ENCODE results near the gene MTMR12.

Gene MTMR12

DNA sequence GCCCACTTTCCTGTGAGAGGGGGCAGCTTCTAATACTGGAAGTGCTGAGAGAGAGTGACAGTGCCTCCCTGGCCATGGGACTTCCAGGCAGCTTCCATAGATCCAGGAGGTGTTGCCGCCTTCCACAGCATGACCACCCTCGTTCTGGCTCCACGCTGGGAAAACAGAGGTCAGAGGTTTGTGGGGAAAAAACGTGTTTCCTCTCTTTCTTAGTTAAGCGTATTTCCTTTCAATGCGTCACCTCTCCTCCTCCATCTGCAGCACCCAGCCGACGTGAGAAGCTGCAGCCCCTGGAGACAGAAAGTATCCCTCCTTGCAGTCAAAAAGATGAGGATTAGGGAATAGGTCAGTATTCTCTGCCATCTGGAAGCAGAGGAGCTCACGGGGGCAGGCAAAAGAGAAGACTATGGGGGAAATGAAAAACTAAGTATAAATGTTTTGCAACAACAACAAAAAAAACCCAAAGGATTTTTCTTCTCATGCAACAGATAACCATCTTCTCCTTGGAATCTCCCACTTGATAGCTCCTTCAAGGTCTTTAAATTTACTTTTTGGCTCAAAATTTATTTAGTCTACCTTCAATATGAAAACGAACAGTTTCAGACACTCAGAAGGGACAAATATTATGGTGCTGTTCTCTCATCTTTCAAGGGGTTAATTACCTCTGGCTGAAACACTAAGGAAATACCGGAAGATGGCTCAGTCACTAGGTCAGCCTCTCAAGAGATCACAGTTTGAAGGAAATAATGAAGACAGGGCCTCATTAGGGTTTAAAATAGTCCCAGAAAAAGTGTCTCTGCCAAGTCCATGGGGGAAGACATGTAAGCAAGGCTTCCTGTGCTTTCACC lies 38.0 kb downstream of the MTMR12 start:
- no peak for DNase-seq

DNA sequence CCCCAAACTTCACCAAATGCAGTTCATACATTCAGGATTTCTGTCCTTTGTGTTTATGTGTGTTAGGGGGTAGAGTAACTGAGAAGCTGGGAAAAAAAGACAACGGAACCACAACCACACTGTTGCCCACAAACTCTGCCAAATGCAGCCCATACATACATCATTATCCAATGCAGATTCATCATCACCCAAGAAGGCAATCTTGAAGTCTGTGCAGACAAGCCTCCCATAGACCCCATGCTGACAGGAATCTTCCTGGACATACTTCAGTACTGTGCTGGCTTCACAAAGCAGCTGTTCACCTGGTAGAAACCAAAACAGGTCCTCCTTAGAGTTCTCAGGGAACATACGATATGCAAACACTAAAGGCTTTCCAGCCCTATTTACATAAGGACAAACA lies 38.9 kb downstream of the MTMR12 start:
- no peak for DNase-seq

DNA sequence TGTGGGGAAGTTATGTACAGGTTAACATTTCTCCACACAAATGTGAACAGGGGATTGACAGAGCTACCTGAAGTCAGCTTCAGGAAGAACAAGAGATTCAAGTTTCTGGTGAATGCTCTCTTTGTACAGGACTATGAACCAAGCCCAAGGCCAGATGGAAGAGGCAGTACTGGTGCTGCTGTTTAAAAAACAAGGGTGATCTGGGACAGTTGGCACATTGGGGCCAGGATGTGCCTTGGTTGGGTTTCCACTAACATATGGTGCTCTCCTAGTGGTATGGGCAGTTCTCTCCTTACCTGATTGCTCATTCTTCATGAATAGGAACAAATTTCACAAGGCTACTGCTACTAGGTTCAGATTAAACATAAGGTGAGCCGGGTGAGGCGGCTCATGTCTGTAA lies 40.0 kb downstream of the MTMR12 start:
- no peak for DNase-seq

DNA sequence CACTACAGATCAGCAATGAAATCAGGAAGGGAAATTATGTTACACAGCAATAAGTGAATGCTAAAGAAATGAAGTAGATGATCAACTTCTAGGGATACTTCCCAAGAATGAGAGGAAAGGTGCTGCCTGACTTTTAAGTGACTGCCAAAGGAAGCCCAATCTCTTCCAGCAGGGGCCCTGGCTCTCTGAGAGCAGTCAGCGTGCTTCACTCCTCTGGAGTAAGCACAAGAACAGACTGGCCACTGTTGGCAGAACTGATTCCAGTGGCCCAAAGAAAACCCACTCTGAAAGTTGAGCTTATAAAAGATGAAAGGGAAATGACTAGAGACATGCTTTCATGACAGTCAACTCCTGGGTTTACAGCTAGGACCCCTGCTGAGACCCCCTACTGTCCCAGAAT lies 41.8 kb downstream of the MTMR12 start:
- no peak for DNase-seq

DNA sequence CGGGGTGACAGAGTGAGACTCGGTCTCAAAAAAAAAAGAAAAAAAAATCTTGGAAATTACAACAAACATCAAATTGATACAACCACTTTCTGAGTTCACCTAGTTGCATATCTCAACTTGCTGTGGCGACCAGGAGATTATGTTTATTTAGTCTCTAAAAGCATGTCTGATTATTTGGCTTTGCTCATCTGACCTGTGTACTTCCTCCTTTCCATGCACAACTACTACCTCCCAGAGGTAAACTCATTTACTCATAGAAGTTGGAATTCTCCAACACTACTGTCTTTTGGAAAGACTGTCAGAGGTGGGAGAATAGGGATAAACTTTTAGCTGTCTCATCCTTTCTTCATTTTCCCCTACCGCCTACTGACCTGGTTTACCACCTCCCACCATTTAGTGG lies 42.6 kb downstream of the MTMR12 start:
- no peak for DNase-seq

DNA sequence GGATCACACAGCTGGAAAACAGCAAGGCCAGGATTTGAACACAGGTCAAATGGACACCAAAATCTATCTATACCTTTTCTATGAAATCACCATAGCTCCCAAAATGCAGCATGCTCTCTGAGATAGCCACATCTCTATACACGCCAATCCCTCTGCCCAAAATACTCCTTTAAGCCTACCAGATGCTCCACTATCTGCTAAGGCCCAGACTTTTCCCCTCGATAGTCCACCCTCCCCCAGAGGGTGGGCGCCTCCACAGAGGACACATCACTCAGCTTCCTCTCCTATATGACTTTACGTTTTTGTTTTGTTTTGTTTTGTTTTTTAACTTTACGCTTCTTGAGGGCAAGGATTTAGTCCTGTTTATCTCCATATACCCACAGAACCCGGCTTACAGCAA lies 46.8 kb downstream of the MTMR12 start:
- DNase-seq = no peak

DNA sequence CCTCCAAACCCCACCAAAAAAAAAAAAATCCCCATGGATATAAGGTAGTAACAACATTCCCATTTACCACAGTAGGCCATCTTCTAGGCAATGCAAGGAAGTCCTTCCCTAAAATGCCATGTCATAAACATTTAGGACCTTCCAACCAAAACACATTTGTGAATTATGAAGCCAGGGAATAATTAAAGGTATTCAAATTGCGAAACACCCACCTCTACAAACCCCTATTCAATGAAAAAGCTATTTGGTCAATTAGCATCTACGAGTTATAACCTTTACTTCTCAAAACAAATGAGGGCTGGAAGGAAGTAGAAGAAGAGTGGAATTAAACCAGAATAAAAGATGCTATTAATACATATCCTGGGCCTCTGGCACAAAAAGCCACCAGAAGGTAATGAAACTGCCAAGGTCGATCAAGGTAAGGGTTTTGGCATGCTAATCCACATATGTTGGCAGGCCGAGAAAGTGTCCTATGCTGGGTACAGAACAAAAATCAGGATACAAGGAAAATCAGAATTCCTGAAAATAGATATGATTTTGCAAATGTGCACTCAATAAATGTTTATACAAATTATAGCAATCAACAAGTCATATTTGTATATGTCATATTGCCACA lies 47.7 kb downstream of the MTMR12 start:
- no peak for DNase-seq

DNA sequence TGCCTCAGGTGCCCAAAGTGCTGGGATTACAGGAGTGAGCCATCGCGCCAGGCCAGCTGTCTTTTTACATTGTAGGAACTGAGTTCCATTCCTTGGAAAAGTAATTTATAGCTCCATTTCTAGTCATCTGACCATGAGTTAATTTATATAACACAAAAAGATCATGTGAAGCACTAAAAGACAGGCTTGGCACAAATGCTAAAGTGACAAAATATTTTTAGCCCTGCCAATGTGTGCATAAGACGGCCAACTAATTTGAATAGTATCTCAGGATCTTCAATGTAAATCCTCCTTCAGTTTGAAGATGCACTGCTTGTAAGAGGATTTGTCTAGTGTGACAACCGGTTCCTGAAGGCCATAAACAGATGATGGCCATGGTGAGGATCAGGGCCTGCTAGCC lies 49.1 kb downstream of the MTMR12 start:
- DNase-seq = no peak

DNA sequence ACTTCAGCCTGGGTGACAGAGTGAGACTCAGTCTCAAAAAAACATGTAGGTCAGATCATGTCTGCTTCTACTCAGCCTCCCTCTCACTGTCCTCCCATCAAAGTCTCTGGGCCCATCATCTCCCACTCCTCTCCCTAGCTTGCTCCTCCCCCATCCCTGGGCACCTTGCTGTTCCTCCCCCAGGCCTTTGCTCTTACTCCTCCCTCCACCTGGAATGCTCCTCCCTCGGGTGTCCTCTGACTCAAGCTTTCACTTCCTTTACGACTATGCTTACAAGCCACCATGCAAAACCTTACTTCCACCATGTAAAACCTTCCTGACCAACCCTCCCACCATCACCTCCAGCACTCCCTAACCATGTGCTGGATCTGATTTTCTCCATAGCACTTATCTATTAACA lies 51.5 kb downstream of the MTMR12 start:
- no peak for DNase-seq

DNA sequence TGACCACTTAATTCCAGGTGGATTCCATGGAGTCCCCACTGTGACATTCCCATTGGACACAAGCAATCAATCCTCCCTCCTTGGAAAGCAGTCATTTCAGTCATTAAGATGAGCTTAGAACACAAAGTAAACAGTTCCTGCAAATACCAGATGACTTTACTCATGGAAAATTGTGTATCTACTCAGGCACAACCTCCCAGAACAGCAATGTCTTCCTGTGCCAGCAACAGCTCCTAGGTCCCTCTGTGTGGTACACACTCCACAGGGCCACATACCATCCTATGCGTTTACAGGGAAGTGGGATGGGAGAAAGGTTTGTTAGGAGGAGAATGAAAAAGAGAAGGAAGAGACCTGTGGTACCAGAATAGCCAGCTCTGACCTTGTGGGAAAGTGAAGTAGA lies 53.7 kb downstream of the MTMR12 start:
- no peak for DNase-seq

DNA sequence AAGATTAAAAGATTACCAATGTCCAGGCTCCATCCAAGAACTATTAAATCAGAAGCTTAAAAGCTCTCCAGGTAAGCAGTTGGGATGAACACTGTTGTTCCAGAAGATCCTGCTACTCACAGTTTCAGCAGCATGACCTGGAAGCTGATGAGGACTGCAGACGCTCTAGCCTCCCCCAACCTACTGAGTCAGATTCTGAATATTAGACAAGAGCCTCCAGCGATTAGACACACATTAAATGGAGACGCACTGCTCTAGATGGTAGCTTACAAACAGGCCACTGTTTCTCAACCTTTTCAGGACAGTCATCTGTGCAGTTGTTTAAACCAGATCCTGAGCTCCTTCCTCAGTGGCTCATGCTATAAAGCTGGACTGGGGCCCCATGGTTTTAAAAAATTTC lies 54.3 kb downstream of the MTMR12 start:
- DNase-seq = no peak

DNA sequence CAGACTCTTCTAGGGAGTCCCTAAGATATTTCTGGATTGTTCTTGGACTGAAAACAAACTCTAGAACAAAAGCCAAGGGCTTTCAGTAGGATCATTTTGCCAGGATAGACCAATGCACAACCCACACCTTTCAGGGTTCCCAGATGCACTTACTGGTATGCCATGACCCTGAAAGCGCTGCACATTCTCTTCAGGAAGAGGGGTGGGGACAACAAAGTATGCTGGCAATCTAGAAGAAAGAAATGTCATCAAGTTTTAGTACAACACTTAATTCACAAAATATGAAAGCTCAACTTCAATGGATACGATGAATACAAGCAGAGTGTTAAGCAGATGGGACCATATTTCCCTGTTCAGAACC lies 57.2 kb downstream of the MTMR12 start:
- no peak for DNase-seq

DNA sequence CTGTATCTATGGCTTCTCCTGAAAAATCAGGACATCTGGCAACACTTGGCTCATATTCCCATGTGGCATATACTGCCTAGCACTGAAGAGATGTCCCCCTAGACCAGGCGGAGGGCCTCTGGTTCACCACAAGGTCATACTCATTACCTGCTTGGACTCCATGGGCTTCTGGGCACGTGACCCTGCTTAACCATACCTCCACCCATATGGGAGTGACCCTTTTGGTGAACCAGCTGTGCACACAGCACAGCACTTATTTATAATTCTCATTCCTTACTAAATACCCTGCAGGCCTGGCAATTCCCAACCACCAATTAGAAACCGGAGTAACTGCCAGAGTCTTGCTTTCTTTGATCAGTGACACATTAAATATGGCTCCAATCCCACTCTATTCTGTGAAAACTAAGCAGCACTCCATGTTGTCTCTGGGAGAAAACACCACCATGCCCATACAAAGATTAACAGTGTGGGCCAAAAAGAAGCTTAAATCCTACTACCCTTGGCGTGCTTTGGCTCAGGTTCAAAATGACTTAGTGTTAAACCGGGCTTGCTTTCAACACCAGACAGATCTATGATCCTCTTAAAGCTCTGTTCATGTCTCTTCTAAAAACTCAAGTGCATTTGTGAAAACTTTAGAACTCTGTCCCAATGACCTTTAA lies 57.7 kb downstream of the MTMR12 start:
- DNase-seq = no peak

DNA sequence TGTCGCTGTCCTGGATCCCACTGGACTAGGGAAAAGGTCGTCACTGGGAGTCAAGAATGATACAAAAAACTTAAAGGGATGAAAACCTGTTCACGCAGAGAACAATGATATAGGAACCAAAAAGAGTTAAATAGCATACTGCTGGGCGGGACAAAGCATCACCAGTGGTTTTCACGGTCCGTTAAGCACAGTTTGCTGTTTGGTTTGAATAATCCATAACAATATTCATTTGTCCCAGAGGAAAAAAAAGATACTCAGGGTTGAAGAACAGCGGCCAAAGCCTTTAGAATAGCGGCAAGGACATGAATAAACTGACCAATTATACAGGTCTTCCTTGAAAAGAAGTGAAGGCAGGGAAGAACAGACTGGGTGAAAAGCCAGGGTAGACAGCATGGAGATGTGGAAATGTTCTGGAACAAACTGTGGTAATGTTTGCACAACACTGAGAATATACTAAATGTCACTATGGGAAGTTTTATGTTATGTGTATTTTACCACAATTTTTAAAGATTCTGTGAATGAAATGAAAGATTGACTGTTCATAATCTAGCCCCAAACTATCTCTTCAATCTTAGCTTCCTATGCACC lies 60.8 kb downstream of the MTMR12 start:
- no peak for DNase-seq

DNA sequence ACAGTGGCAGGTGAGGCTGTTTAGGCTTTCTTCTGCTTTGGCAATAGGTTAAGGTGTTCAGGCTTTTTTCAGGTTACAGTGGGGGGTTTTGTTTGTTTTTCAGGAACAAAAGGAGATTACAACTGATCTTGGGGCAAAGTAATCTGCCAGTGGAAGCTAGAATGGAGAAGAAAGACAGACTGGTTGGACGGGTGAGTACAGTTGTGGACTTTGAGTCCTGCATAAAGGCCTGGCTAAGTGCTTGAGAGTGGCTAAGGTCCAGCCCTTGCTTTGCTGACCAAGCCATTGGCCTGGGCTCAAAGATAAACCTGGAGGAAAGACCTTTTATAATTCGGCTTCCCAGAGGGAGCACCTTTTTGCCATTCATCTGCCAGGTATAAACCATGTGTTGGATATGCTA lies 63.1 kb downstream of the MTMR12 start:
- no peak for DNase-seq

DNA sequence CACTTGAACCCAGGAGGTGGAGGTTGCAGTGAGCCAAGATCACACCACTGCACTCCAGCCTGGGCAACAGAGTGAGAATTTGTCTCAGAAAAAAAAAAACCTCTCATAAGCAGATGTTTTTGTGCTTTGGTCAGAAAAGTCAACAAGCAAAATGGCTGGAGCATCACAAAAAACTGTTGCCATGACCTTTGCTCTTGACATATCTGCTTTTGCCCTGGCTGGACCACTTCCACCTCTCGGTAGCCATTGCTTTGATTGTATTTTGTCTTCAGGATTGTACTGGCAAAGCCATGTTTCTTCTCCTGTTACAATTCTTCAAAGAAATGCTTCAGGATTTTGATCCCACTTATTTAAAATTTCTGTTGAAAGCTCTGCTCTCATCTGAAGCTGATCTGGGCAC lies 67.0 kb downstream of the MTMR12 start:
- no peak for DNase-seq

DNA sequence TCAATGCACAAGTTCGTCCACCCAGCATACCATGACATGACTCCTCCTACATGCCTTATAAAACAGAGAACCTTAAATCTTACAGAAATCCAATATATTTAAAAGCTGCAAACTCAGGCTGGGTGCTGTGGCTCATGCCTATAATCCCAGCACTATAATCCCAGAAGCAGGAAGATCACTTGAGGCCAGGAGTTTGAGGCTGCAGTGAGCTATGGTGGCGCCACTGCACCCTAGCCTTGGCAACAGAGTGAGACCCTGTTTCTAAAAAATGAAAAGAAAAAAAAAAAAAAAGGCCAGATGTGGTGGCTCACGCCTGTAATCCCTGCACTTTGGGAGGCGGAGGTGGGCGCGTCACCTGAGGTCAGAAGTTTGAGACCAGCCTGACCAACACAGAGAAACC lies 68.7 kb downstream of the MTMR12 start:
- no peak for DNase-seq

DNA sequence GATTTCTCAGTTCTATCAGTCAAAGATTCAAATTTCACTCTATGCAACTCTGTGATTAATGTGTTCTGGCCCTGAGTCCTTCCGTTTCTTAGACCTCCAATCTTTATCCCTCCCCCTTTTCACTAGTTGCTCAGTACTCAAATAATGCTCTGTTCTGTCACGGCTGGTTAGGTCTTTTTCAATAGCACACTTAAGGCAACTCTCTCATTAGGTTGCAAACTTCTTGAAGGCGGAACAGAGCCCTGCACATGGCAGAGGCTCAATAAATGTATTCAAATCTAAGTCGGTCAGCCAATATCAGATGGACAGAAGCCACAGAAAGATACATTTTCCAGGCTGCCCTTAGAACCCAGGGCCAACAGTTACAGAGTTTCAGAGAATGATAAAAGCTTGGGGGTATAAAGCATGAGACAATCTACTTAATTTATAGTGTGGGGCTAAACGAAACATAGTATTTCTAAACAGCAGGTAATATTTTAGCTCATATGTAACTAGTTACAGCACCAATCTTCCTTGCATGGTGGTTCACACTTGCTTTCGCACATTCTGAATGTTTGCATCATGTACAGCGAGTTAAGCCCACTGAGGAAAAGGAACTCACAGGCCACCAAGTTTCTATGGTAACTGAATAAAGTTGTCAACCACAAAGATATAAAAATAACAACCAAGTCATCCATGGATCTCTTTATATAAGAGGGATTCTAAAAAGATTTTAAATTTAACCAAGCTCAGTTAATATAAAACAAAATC lies 71.5 kb downstream of the MTMR12 start:
- DNase-seq = no peak

DNA sequence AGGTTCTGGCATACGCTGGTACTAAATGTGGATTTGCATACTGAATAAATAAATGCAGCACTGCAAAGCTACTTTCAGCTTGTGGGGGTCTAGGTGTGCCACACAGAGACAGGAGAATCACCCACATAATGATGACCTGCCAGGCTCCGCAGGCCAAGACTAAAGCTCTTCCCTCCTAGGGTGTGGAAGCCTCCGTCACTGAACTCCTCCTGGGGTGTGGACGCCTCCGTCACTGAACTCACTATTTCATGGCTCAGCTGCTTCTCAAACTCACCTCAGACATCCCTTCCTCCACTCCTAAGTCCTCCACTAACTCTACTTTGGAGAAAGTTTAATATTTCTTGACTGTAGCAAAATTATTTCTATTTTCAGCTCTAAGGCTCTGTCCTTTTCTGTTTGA lies 73.4 kb downstream of the MTMR12 start:
- DNase-seq = no peak

DNA sequence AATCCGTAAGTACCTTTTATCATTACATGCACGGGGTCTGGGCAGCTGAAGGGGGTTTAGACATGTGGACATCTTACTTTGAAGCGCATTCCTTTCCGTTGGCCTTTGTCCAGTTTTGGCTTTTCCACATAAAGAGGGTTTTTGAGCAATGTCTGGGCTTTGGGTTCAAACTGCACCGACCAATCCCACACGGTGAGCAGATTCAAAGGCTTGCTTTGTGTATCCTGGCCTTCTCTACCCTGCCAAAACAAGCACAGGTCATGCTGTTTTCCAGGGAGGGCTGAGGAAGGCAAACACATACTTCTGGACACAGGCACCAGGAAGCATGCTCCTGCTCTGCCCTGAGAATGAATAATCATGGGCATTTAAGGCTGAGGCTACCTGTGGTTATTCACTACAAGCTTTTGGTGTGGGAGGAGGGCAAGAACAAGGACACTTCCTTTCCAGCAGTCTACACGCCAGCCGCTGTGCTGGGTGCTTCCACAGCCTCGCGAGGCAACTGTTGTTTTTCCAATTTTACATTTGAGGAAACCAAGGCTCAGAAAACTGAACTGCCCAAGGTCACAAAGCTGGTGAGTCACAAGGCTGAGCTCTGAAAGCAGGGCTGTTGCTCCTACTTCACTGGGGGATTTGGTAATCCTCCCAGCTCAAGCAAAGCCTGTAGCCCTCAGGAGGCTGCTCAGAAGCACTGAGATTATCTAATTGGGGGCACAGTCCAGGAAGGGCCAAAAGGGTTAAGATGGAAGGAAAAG lies 78.9 kb downstream of the MTMR12 start:
- DNase-seq = no peak

DNA sequence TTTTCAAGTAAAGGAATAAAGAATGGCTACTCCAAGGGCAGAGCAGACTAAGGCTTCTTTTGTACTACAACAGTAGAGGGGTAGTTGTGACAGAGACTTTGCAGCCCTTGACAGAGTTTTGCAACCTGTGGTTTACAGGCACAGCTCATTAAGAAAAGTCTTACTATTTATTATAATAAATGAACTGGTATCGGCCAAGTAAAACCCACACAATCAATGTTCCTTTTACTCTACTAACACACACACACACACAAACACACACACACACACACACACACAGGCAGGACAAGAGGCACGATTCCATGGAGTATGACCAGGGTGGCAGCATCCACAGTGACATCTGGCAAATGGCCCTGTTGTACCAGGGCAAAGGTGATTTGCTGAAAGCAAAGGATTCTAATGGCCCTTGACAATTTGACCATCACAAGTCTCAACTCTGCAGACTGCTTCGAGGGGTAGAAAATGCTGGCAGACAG lies 79.5 kb downstream of the MTMR12 start:
- no peak for DNase-seq
